Thyroid gland (tissue), 4 donors: Measurements from ENCODE around the gene FAM118B.

ENCODE experiments used
- POLR2A ChIP-seq, 2 donors: fragments of 450-650 bp; IDR thresholded peaks; one replicate each; pipeline ENCODE4 v1.6.1; 2017; ENCODE audit warnings: antibody characterized with exemption in 2 of 2, mild to moderate bottlenecking in 2 of 2, moderate library complexity in 1 of 2
- TF ChIP-seq, protein P1 (sequence below), 6 experiments: fragments of 200-600 bp in 3 of 6; fragments of 450-650 bp in 3 of 6; sonication (generic) in 3 of 6; IDR thresholded peaks; one replicate each; pipeline ENCODE4 v1.5.1; 2016 to 2019; ENCODE audit warnings: antibody characterized with exemption in 6 of 6, mild to moderate bottlenecking in 2 of 6, inconsistent platforms in 1 of 6, moderate library complexity in 1 of 6

DNA sequence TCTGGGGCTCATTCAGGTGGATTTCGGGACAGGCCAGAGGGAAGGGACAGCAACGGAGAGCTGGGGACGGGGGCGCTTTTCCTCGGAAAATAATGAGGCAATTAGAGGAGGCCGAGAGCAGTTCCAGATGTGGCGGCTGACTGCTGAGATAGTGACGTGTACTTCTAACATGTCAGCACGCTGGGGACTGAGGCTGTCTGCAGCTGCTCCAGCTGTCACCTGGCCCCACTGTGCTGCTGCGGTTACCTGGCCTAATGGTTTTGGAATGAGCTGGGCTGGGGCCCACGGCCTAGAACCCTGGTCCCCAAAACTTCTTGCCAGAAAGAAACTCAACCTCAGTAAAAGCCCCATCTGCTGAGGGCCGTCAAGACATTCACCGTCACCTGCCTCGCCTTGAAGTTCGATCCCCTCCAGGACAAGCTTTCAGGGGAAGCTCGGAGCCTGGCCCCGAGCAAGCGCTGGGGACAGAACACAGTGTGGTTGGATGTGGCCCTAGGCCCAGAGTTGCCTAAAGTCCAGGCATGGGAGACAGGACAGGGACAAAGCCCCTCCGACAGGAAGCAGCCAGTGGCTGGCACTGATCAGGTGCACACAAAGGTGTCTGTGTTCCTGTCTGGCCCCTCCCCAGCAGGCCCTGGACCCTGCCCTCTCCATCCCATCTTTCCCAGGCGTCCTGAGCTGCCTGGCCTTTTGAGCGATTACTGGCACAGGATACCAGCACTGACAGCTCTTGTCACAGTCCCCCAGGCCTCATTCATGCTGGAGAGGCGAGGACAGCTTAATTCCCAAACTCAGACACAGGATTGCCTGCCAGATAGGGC lies 22.3 kb upstream of the FAM118B start:
- TF ChIP-seq, protein P1, sequence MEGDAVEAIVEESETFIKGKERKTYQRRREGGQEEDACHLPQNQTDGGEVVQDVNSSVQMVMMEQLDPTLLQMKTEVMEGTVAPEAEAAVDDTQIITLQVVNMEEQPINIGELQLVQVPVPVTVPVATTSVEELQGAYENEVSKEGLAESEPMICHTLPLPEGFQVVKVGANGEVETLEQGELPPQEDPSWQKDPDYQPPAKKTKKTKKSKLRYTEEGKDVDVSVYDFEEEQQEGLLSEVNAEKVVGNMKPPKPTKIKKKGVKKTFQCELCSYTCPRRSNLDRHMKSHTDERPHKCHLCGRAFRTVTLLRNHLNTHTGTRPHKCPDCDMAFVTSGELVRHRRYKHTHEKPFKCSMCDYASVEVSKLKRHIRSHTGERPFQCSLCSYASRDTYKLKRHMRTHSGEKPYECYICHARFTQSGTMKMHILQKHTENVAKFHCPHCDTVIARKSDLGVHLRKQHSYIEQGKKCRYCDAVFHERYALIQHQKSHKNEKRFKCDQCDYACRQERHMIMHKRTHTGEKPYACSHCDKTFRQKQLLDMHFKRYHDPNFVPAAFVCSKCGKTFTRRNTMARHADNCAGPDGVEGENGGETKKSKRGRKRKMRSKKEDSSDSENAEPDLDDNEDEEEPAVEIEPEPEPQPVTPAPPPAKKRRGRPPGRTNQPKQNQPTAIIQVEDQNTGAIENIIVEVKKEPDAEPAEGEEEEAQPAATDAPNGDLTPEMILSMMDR (IDR thresholded peaks at IDR 0.05): no peak
- TF ChIP-seq POLR2A (IDR thresholded peaks at IDR 0.05): no peak
